Endometrial microvascular endothelial cells (primary cell): ENCODE results near the gene SYT7. TPM values are rescaled to one million over a fixed set of nuclear protein-coding genes. Genes with fewer than 3 reads are reported as not detected.
"Not testable (repeated sequence)": the region's sequence is repeated elsewhere in the genome, so short reads cannot be mapped to it uniquely, and the experiment has no call there.

Experiments
- in situ Hi-C: cut with HindIII; loops from 2 replicates; pipeline ENCODE4 v1.10.0; 2017; ENCODE audit warnings: low sequenced_read_pairs, low pct_unique_long_range_greater_than_20kb; ENCODE audit errors: inconsistent ontology term
- total RNA-seq: library from RNA; depleted of rRNA; stranded (reverse); fragments of >200 nt; gene quantifications from one replicate; pipeline ENCODE4 v1.2.3, GENCODE V29; 2015; ENCODE audit errors: inconsistent ontology term

Gene SYT7
- total RNA-seq, 1 donor from 2014 or later = not detected

GRCh38 chr11:61474013-61474643 lies 106.7 kb downstream of the SYT7 start:
- in situ Hi-C loops = no loop called here

GRCh38 chr11:61473370-61474012 lies 107.4 kb downstream of the SYT7 start:
- in situ Hi-C loops = no loop called here

GRCh38 chr11:61472868-61473267 lies 108.0 kb downstream of the SYT7 start:
- in situ Hi-C loops = no loop called here

- in situ Hi-C loops = no loop called here
Observed at GRCh38 chr11:61472282-61472681, 108.6 kb downstream of the SYT7 start.

- in situ Hi-C loops = no loop called here
Observed at GRCh38 chr11:61468002-61468401, 112.9 kb downstream of the SYT7 start.

- in situ Hi-C loops = not testable (repeated sequence)
Observed at GRCh38 chr11:61467602-61468001, 113.3 kb downstream of the SYT7 start.

Other genes with a start within 250 kb of the SYT7 start
- 222 TPM for gene DDB1, start 248.0 kb downstream of the SYT7 start, total RNA-seq
- 30.4 TPM for gene TKFC, start 247.8 kb downstream of the SYT7 start, total RNA-seq
- 79.1 TPM for gene CYB561A3, start 219.2 kb downstream of the SYT7 start, total RNA-seq
- gene TMEM138, start 218.7 kb downstream of the SYT7 start, total RNA-seq = 20.2 TPM
- 17.0 TPM for gene TMEM216, start 188.5 kb downstream of the SYT7 start, total RNA-seq
- 33.3 TPM for gene CPSF7, start 151.1 kb downstream of the SYT7 start, total RNA-seq
- gene SDHAF2, start 151.0 kb downstream of the SYT7 start, total RNA-seq = 103 TPM
- gene LRRC10B, start 72.3 kb downstream of the SYT7 start, total RNA-seq = not detected
- gene DAGLA, start 99.3 kb upstream of the SYT7 start, total RNA-seq = 2.5 TPM
- gene MYRF, start 171.6 kb upstream of the SYT7 start, total RNA-seq = 13.7 TPM
- gene TMEM258, start 211.5 kb upstream of the SYT7 start, total RNA-seq = 59.3 TPM
- gene FEN1, start 211.8 kb upstream of the SYT7 start, total RNA-seq = 69.3 TPM
- 40.0 TPM for gene FADS1, start 235.9 kb upstream of the SYT7 start, total RNA-seq
- gene FADS2, start 247.2 kb upstream of the SYT7 start, total RNA-seq = 121 TPM